ENCODE data around the gene ZNF575. TPM values are rescaled to one million over a fixed set of nuclear protein-coding genes. Genes with fewer than 3 reads are reported as not detected.
"Not testable (repeated sequence)": the region's sequence is repeated elsewhere in the genome, so short reads cannot be mapped to it uniquely, and the experiment has no call there.

Gene ZNF575
- polyA plus RNA-seq, 3 donors from 2014 or later = 1.1 to 3.5 (median 1.7) TPM

- Mint-ChIP-seq H3K4me1 (peaks cover 15 to 19% of the 10 kb centered on the region in 2 donors), H3K9me3 (no peaks in the 10 kb centered on the region), H3K4me3 (no peak overlapping the region), H3K27ac (no peak overlapping the region), H3K36me3 (peaks cover 19 to 48% (median 19%) of the 10 kb centered on the region in 3 donors), H3K27me3 (ENCODE audit: low read depth in 3 of 3) (peaks cover 0 to 4% (median 0%) of the 10 kb centered on the region in 3 donors)
- DNase-seq = no peak
These were observed 5.9 kb downstream of the ZNF575 start for GRCh38 chr19:43538922-43539321.

GRCh38 chr19:43540381-43540780 lies 7.4 kb downstream of the ZNF575 start:
- H3K9me3 Mint-ChIP-seq = no peaks in the 10 kb centered on the region
- H3K36me3 Mint-ChIP-seq = peaks cover 19 to 48% (median 19%) of the 10 kb centered on the region in 3 donors
- no peak overlapping the region for H3K4me3 Mint-ChIP-seq
- H3K4me1 Mint-ChIP-seq = peaks cover 9% of the 10 kb centered on the region in 2 donors
- no peak for DNase-seq
- H3K27me3 Mint-ChIP-seq (ENCODE audit: low read depth in 3 of 3) = peaks cover 0 to 2% (median 0%) of the 10 kb centered on the region in 3 donors
- H3K27ac Mint-ChIP-seq = peak overlapping the region in 1 of 6 donors; percentile 79

- H3K36me3 Mint-ChIP-seq = peaks cover 19 to 47% (median 19%) of the 10 kb centered on the region in 3 donors
- H3K4me3 Mint-ChIP-seq = no peak overlapping the region
- no peak for DNase-seq
- H3K27ac Mint-ChIP-seq = no peak overlapping the region
- H3K4me1 Mint-ChIP-seq = no peaks in the 10 kb centered on the region
- no peaks in the 10 kb centered on the region for H3K27me3 Mint-ChIP-seq (ENCODE audit: low read depth in 3 of 3)
- H3K9me3 Mint-ChIP-seq = no peaks in the 10 kb centered on the region
These were observed 9.1 kb downstream of the ZNF575 start for GRCh38 chr19:43541920-43542650.

- Mint-ChIP-seq H3K4me1 (no peaks in the 10 kb centered on the region), H3K27me3 (ENCODE audit: low read depth in 3 of 3) (no peaks in the 10 kb centered on the region), H3K36me3 (peaks cover 10 to 31% (median 11%) of the 10 kb centered on the region in 3 donors), H3K4me3 (no peak overlapping the region), H3K9me3 (no peaks in the 10 kb centered on the region), H3K27ac (no peak overlapping the region)
- no peak for DNase-seq
These were observed 11.1 kb downstream of the ZNF575 start for GRCh38 chr19:43544077-43544476.

GRCh38 chr19:43545276-43545675 lies 12.3 kb downstream of the ZNF575 start:
- H3K4me1 Mint-ChIP-seq = no peaks in the 10 kb centered on the region
- no peaks in the 10 kb centered on the region for H3K27me3 Mint-ChIP-seq (ENCODE audit: low read depth in 3 of 3)
- no peak overlapping the region for H3K27ac Mint-ChIP-seq
- no peak overlapping the region for H3K4me3 Mint-ChIP-seq
- DNase-seq = no peak
- peaks cover 4 to 27% (median 7%) of the 10 kb centered on the region in 3 donors for H3K36me3 Mint-ChIP-seq
- H3K9me3 Mint-ChIP-seq = no peaks in the 10 kb centered on the region

GRCh38 chr19:43545981-43546380 lies 13.0 kb downstream of the ZNF575 start:
- Mint-ChIP-seq H3K9me3 (no peaks in the 10 kb centered on the region), H3K27ac (no peak overlapping the region), H3K27me3 (ENCODE audit: low read depth in 3 of 3) (no peaks in the 10 kb centered on the region), H3K4me1 (no peaks in the 10 kb centered on the region), H3K36me3 (peaks cover 5 to 27% (median 7%) of the 10 kb centered on the region in 3 donors), H3K4me3 (no peak overlapping the region)
- no peak for DNase-seq

- DNase-seq = no peak
- Mint-ChIP-seq H3K36me3 (peaks cover 4 to 29% (median 6%) of the 10 kb centered on the region in 3 donors), H3K4me1 (no peaks in the 10 kb centered on the region), H3K9me3 (no peaks in the 10 kb centered on the region), H3K4me3 (no peak overlapping the region), H3K27me3 (ENCODE audit: low read depth in 3 of 3) (no peaks in the 10 kb centered on the region), H3K27ac (no peak overlapping the region)
These were observed 13.6 kb downstream of the ZNF575 start for GRCh38 chr19:43546581-43546980.

GRCh38 chr19:43547926-43548325 lies 14.9 kb downstream of the ZNF575 start:
- not testable (repeated sequence) for H3K4me3 Mint-ChIP-seq; H3K27me3 Mint-ChIP-seq (ENCODE audit: low read depth in 3 of 3); H3K9me3 Mint-ChIP-seq; H3K27ac Mint-ChIP-seq; DNase-seq; H3K4me1 Mint-ChIP-seq
- peaks cover 0 to 25% (median 9%) of the 10 kb centered on the region in 3 donors for H3K36me3 Mint-ChIP-seq

- H3K36me3 Mint-ChIP-seq = peaks cover 0 to 21% (median 9%) of the 10 kb centered on the region in 3 donors
- peak overlapping the region in 1 of 6 donors; percentile 6 for H3K27ac Mint-ChIP-seq
- H3K27me3 Mint-ChIP-seq (ENCODE audit: low read depth in 3 of 3) = no peaks in the 10 kb centered on the region
- no peak overlapping the region for H3K4me3 Mint-ChIP-seq
- H3K9me3 Mint-ChIP-seq = no peaks in the 10 kb centered on the region
- no peaks in the 10 kb centered on the region for H3K4me1 Mint-ChIP-seq
- DNase-seq = no peak
These were observed 15.7 kb downstream of the ZNF575 start for GRCh38 chr19:43548706-43549105.

GRCh38 chr19:43551399-43552197 lies 18.6 kb downstream of the ZNF575 start:
- no peaks in the 10 kb centered on the region for H3K27me3 Mint-ChIP-seq (ENCODE audit: low read depth in 3 of 3)
- H3K36me3 Mint-ChIP-seq = peaks cover 10 to 33% (median 16%) of the 10 kb centered on the region in 3 donors
- no peak overlapping the region for H3K4me3 Mint-ChIP-seq
- peaks cover 8 to 9% of the 10 kb centered on the region in 2 donors for H3K4me1 Mint-ChIP-seq
- no peak for DNase-seq
- H3K27ac Mint-ChIP-seq = peak overlapping the region in 2 of 6 donors; percentile 86 to 87
- no peaks in the 10 kb centered on the region for H3K9me3 Mint-ChIP-seq

- H3K27ac Mint-ChIP-seq = no peak overlapping the region
These were observed 19.1 kb downstream of the ZNF575 start for GRCh38 chr19:43552198-43552450.

GRCh38 chr19:43552616-43553015 lies 19.6 kb downstream of the ZNF575 start:
- peaks cover 13 to 37% (median 16%) of the 10 kb centered on the region in 3 donors for H3K36me3 Mint-ChIP-seq
- peaks cover 8 to 9% of the 10 kb centered on the region in 2 donors for H3K4me1 Mint-ChIP-seq
- H3K27ac Mint-ChIP-seq = no peak overlapping the region
- H3K4me3 Mint-ChIP-seq = no peak overlapping the region
- H3K9me3 Mint-ChIP-seq = no peaks in the 10 kb centered on the region
- no peaks in the 10 kb centered on the region for H3K27me3 Mint-ChIP-seq (ENCODE audit: low read depth in 3 of 3)
- no peak for DNase-seq

More at GRCh38 chr19:43552198-43552450, 19.1 kb downstream of the ZNF575 start:
- DNase-seq = no peak
- H3K36me3 Mint-ChIP-seq = peaks cover 10 to 33% (median 16%) of the 10 kb centered on the region in 3 donors
- H3K9me3 Mint-ChIP-seq = no peaks in the 10 kb centered on the region
- H3K4me3 Mint-ChIP-seq = no peak overlapping the region
- no peaks in the 10 kb centered on the region for H3K27me3 Mint-ChIP-seq (ENCODE audit: low read depth in 3 of 3)
- peaks cover 8 to 9% of the 10 kb centered on the region in 2 donors for H3K4me1 Mint-ChIP-seq

- DNase-seq = no peak
- Mint-ChIP-seq H3K27me3 (ENCODE audit: low read depth in 3 of 3) (no peaks in the 10 kb centered on the region), H3K4me1 (peaks cover 8 to 9% of the 10 kb centered on the region in 2 donors), H3K9me3 (no peaks in the 10 kb centered on the region), H3K36me3 (peaks cover 13 to 40% (median 19%) of the 10 kb centered on the region in 3 donors), H3K27ac (peak overlapping the region in 1 of 6 donors; percentile 31), H3K4me3 (no peak overlapping the region)
These were observed 20.7 kb downstream of the ZNF575 start for GRCh38 chr19:43553656-43554055.

GRCh38 chr19:43554317-43554895 lies 21.4 kb downstream of the ZNF575 start:
- Mint-ChIP-seq H3K9me3 (no peaks in the 10 kb centered on the region), H3K27ac (peak overlapping the region in 1 of 6 donors; percentile 45), H3K27me3 (ENCODE audit: low read depth in 3 of 3) (no peaks in the 10 kb centered on the region), H3K4me1 (peaks cover 8 to 9% of the 10 kb centered on the region in 2 donors), H3K36me3 (peaks cover 13 to 40% (median 20%) of the 10 kb centered on the region in 3 donors), H3K4me3 (no peak overlapping the region)
- no peak for DNase-seq
